ENCODE results near the gene ITCH. TPM values are rescaled to one million over a fixed set of nuclear protein-coding genes. Genes with fewer than 3 reads are reported as not detected.

ITCH gene
- total and polyA plus RNA-seq, 9 of the 15 experiments (the other 6 are each of a cell fraction or from before 2014, with no cell fraction given) = 7.5 to 53.0 (median 22.9) TPM

DNA sequence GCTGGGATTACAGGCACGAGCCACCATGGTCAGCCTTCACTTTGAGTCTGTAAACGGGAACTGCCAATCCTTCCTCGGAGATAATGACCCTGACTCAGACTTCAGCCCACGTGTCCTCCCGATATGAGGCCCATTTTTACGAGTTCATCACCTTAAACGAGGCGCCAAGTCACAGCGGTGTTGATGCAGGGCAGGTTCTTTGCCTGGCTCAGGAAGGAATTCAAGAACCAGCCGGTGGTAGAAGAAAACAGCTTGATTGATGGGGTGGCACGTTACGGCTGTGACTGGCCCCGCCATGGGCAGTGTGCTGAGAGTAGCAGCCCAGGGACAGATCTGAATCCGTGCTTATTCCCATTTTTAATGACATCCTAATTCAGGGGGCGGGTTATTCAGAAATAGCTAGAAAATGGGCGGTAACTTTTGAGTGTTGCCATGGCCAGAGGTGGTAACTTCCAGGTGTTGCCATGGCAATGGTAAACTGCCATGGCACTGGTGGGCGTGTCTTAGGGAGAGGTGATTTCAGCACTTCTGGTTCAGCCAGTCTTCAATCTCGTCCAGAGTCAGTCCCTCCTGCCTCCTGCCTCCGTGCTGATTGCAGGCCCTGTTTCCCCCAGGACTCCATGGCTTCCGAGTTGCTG, 186.3 kb downstream of the ITCH start (continued):
- TF ChIP-seq, protein P1, sequence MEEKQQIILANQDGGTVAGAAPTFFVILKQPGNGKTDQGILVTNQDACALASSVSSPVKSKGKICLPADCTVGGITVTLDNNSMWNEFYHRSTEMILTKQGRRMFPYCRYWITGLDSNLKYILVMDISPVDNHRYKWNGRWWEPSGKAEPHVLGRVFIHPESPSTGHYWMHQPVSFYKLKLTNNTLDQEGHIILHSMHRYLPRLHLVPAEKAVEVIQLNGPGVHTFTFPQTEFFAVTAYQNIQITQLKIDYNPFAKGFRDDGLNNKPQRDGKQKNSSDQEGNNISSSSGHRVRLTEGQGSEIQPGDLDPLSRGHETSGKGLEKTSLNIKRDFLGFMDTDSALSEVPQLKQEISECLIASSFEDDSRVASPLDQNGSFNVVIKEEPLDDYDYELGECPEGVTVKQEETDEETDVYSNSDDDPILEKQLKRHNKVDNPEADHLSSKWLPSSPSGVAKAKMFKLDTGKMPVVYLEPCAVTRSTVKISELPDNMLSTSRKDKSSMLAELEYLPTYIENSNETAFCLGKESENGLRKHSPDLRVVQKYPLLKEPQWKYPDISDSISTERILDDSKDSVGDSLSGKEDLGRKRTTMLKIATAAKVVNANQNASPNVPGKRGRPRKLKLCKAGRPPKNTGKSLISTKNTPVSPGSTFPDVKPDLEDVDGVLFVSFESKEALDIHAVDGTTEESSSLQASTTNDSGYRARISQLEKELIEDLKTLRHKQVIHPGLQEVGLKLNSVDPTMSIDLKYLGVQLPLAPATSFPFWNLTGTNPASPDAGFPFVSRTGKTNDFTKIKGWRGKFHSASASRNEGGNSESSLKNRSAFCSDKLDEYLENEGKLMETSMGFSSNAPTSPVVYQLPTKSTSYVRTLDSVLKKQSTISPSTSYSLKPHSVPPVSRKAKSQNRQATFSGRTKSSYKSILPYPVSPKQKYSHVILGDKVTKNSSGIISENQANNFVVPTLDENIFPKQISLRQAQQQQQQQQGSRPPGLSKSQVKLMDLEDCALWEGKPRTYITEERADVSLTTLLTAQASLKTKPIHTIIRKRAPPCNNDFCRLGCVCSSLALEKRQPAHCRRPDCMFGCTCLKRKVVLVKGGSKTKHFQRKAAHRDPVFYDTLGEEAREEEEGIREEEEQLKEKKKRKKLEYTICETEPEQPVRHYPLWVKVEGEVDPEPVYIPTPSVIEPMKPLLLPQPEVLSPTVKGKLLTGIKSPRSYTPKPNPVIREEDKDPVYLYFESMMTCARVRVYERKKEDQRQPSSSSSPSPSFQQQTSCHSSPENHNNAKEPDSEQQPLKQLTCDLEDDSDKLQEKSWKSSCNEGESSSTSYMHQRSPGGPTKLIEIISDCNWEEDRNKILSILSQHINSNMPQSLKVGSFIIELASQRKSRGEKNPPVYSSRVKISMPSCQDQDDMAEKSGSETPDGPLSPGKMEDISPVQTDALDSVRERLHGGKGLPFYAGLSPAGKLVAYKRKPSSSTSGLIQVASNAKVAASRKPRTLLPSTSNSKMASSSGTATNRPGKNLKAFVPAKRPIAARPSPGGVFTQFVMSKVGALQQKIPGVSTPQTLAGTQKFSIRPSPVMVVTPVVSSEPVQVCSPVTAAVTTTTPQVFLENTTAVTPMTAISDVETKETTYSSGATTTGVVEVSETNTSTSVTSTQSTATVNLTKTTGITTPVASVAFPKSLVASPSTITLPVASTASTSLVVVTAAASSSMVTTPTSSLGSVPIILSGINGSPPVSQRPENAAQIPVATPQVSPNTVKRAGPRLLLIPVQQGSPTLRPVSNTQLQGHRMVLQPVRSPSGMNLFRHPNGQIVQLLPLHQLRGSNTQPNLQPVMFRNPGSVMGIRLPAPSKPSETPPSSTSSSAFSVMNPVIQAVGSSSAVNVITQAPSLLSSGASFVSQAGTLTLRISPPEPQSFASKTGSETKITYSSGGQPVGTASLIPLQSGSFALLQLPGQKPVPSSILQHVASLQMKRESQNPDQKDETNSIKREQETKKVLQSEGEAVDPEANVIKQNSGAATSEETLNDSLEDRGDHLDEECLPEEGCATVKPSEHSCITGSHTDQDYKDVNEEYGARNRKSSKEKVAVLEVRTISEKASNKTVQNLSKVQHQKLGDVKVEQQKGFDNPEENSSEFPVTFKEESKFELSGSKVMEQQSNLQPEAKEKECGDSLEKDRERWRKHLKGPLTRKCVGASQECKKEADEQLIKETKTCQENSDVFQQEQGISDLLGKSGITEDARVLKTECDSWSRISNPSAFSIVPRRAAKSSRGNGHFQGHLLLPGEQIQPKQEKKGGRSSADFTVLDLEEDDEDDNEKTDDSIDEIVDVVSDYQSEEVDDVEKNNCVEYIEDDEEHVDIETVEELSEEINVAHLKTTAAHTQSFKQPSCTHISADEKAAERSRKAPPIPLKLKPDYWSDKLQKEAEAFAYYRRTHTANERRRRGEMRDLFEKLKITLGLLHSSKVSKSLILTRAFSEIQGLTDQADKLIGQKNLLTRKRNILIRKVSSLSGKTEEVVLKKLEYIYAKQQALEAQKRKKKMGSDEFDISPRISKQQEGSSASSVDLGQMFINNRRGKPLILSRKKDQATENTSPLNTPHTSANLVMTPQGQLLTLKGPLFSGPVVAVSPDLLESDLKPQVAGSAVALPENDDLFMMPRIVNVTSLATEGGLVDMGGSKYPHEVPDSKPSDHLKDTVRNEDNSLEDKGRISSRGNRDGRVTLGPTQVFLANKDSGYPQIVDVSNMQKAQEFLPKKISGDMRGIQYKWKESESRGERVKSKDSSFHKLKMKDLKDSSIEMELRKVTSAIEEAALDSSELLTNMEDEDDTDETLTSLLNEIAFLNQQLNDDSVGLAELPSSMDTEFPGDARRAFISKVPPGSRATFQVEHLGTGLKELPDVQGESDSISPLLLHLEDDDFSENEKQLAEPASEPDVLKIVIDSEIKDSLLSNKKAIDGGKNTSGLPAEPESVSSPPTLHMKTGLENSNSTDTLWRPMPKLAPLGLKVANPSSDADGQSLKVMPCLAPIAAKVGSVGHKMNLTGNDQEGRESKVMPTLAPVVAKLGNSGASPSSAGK (IDR thresholded peaks at IDR 0.05) = peak; percentile 93
- 0 out of 4 replicates have a peak, but pooled peaks of 1 of the 2 experiments have one; percentile 17 for TF ChIP-seq KDM1A (IDR thresholded peaks at IDR 0.05)
- TF ChIP-seq JUN (IDR thresholded peaks at IDR 0.05; ENCODE audit: borderline replicate concordance, low read depth, low read length) = 0 out of 2 replicates have a peak, but pooled peaks have one; percentile 28
- no peak for TF ChIP-seq JUN (CRISPR knock-in tag; IDR thresholded peaks at IDR 0.05; ENCODE audit: borderline replicate concordance)
